Liver (tissue), 9 donors: ENCODE data around the gene TNFRSF11A. TPM values are rescaled to one million over a fixed set of nuclear protein-coding genes. Genes with fewer than 3 reads are reported as not detected.

Experiments
- DNase-seq: peaks from one replicate; pipeline ENCODE4 v3.0.0-alpha.2; 2017; ENCODE audit warnings: low spot score
- H3K27ac ChIP-seq, 2 donors: one replicate each; pipeline ENCODE4 v1.7.0; 2013; ENCODE audit warnings: inconsistent platforms in 2 of 2, low read length in 2 of 2, control low read depth in 1 of 2, low read depth in 1 of 2, mild to moderate bottlenecking in 1 of 2
- H3K27me3 ChIP-seq, 4 donors: one replicate each; pipeline versions ENCODE4 v1.6.1 to v1.7.0; 2013; ENCODE audit warnings: low read length in 3 of 4, inconsistent platforms in 1 of 4, mild to moderate bottlenecking in 1 of 4, moderate library complexity in 1 of 4; ENCODE audit not compliant: control insufficient read depth in 4 of 4, insufficient read depth in 4 of 4
- H3K36me3 ChIP-seq, 4 donors: one replicate each; pipeline versions ENCODE4 v1.6.1 to v1.7.0; 2013; ENCODE audit warnings: low read length in 3 of 4, mild to moderate bottlenecking in 3 of 4, low read depth in 1 of 4, moderate library complexity in 1 of 4; ENCODE audit not compliant: control insufficient read depth in 4 of 4, insufficient read depth in 3 of 4
- H3K4me1 ChIP-seq, 4 donors: one replicate each; pipeline versions ENCODE4 v1.6.1 to v1.7.0; 2013; ENCODE audit warnings: low read length in 3 of 4, mild to moderate bottlenecking in 3 of 4, moderate library complexity in 1 of 4; ENCODE audit not compliant: control insufficient read depth in 4 of 4, insufficient read depth in 4 of 4
- H3K4me3 ChIP-seq, 3 donors: one replicate each; pipeline versions ENCODE4 v1.6.1 to v1.7.0; 2013; ENCODE audit warnings: low read length in 3 of 3, control low read depth in 1 of 3, low read depth in 1 of 3, mild to moderate bottlenecking in 1 of 3
- H3K9ac ChIP-seq, 2 donors: one replicate each; pipeline ENCODE4 v1.7.0; 2013; ENCODE audit warnings: low read length in 2 of 2, mild to moderate bottlenecking in 2 of 2, moderate library complexity in 2 of 2, control low read depth in 1 of 2, low read depth in 1 of 2
- H3K9me3 ChIP-seq, 4 donors: one replicate each; pipeline versions ENCODE4 v1.6.1 to v1.7.0; 2013; ENCODE audit warnings: low read length in 3 of 4; ENCODE audit not compliant: control insufficient read depth in 4 of 4
- CTCF ChIP-seq: fragments of 150-350 bp; IDR thresholded peaks from 2 replicates; pipeline ENCODE4 v1.5.1; 2017; ENCODE audit warnings: improper control_type of control experiment, low read depth, low read length; ENCODE audit not compliant: missing input control
- EGR1 ChIP-seq, 2 donors: IDR thresholded peaks; 2 replicates each; pipeline ENCODE4 v1.6.1; 2016 to 2018; ENCODE audit warnings: antibody characterized with exemption in 2 of 2, low read depth in 2 of 2
- FOXA1 ChIP-seq: IDR thresholded peaks from 2 replicates; pipeline ENCODE4 v1.6.1; 2016; ENCODE audit warnings: antibody characterized with exemption
- GABPA ChIP-seq, 2 donors: IDR thresholded peaks in 1 of 2; conservative IDR thresholded peaks in 1 of 2; 2 replicates each; pipeline ENCODE4 v1.6.1; 2016; ENCODE audit warnings: antibody characterized with exemption in 2 of 2, mild to moderate bottlenecking in 1 of 2, moderate library complexity in 1 of 2
- HNF4G ChIP-seq: IDR thresholded peaks from 2 replicates; pipeline ENCODE4 v1.6.1; 2016; ENCODE audit warnings: antibody characterized with exemption
- JUND ChIP-seq, 2 donors: IDR thresholded peaks; 2 replicates each; pipeline ENCODE4 v1.6.1; 2016; ENCODE audit warnings: antibody characterized with exemption in 2 of 2
- NR2F2 ChIP-seq: IDR thresholded peaks from 2 replicates; pipeline ENCODE4 v1.6.1; 2016; ENCODE audit warnings: antibody characterized with exemption
- RXRA ChIP-seq, 2 donors: IDR thresholded peaks; 2 replicates each; pipeline ENCODE4 v1.6.1; 2017 to 2018; ENCODE audit warnings: antibody characterized with exemption in 2 of 2, mild to moderate bottlenecking in 1 of 2
- SP1 ChIP-seq: IDR thresholded peaks from 2 replicates; pipeline ENCODE4 v1.6.1; 2018; ENCODE audit warnings: antibody characterized with exemption, mild to moderate bottlenecking
- TAF1 ChIP-seq: conservative IDR thresholded peaks from 2 replicates; pipeline ENCODE4 v1.6.1; 2016; ENCODE audit warnings: antibody characterized with exemption, mild to moderate bottlenecking
- YY1 ChIP-seq: IDR thresholded peaks from 2 replicates; pipeline ENCODE4 v1.6.1; 2016; ENCODE audit warnings: antibody characterized with exemption, mild to moderate bottlenecking
- WGBS: extraction: QIAGEN DNeasy Blood & Tissue Kit; methylation state at CpG from one replicate; pipeline ENCODE4 v1.1.7; 2013; 5-methylcytosine and 5-hydroxymethylcytosine counted together
- polyA plus RNA-seq, 2 donors: library from polyadenylated mRNA; stranded (reverse) in 1 of 2; unstranded in 1 of 2; fragments of 200-250 nt in 1 of 2; fragments of >200 nt in 1 of 2; fragmentation: Nextera tagmentation in 1 of 2; extraction: Ambion mirVana in 1 of 2; gene quantifications; one replicate each; pipeline versions ENCODE4 v1.2.1 to v1.2.3, GENCODE V29; 2013 to 2015
- total RNA-seq, 2 donors: library from RNA; depleted of rRNA; stranded (reverse); fragments of >200 nt; gene quantifications; one replicate each; pipeline ENCODE4 v1.2.3, GENCODE V29; 2014
- TF ChIP-seq, protein P1 (sequence below): IDR thresholded peaks from 2 replicates; pipeline ENCODE4 v1.6.1; 2016; ENCODE audit warnings: antibody characterized with exemption
- TF ChIP-seq, protein P2 (sequence below): IDR thresholded peaks from 2 replicates; pipeline ENCODE4 v1.6.1; 2016; ENCODE audit warnings: antibody characterized with exemption
- donor health status: healthy.
- donor health status: healthy.
- donor health status: healthy.
- donor health status: healthy.
- donor health status: healthy.

TNFRSF11A gene
- total and polyA plus RNA-seq, 4 donors: 0.32 to 1.8 (median 0.90) TPM

GRCh38 chr18:62386601-62387000, 61.5 kb downstream of the TNFRSF11A start:
- 86% methylated on average over 4 of the region's 4 CpGs for WGBS
- no peak overlapping the region for H3K4me3 ChIP-seq
- H3K27ac ChIP-seq: no peak overlapping the region
- H3K9me3 ChIP-seq: no peaks in the 10 kb centered on the region
- no peak for DNase-seq
- TF ChIP-seq FOXA1: no peak
- no peak for TF ChIP-seq TAF1
- TF ChIP-seq GABPA (IDR thresholded peaks at IDR 0.05 in 1 of 2, conservative IDR thresholded peaks at IDR 0.05 in 1 of 2): no peak
- TF ChIP-seq EGR1 (IDR thresholded peaks at IDR 0.05; ENCODE audit: low read depth in 2 of 2): no peak
- peaks cover 0 to 3% (median 0%) of the 10 kb centered on the region in 4 donors for H3K4me1 ChIP-seq
- H3K9ac ChIP-seq: no peak overlapping the region
- no peaks in the 10 kb centered on the region for H3K27me3 ChIP-seq
- no peaks in the 10 kb centered on the region for H3K36me3 ChIP-seq

GRCh38 chr18:62387257-62387656, 62.1 kb downstream of the TNFRSF11A start:
- Histone ChIP-seq H3K27me3 (no peaks in the 10 kb centered on the region), H3K9me3 (no peaks in the 10 kb centered on the region), H3K36me3 (no peaks in the 10 kb centered on the region), H3K4me3 (no peak overlapping the region), H3K9ac (no peak overlapping the region), H3K27ac (no peak overlapping the region), H3K4me1 (peaks cover 0 to 3% (median 0%) of the 10 kb centered on the region in 4 donors)
- no peak for DNase-seq
- no peak for TF ChIP-seq RXRA (IDR thresholded peaks at IDR 0.05)
- TF ChIP-seq, protein P1, sequence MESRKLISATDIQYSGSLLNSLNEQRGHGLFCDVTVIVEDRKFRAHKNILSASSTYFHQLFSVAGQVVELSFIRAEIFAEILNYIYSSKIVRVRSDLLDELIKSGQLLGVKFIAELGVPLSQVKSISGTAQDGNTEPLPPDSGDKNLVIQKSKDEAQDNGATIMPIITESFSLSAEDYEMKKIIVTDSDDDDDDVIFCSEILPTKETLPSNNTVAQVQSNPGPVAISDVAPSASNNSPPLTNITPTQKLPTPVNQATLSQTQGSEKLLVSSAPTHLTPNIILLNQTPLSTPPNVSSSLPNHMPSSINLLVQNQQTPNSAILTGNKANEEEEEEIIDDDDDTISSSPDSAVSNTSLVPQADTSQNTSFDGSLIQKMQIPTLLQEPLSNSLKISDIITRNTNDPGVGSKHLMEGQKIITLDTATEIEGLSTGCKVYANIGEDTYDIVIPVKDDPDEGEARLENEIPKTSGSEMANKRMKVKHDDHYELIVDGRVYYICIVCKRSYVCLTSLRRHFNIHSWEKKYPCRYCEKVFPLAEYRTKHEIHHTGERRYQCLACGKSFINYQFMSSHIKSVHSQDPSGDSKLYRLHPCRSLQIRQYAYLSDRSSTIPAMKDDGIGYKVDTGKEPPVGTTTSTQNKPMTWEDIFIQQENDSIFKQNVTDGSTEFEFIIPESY: no peak
- 82% methylated on average over 2 of the region's 2 CpGs for WGBS

GRCh38 chr18:62388855-62389760, 64.0 kb downstream of the TNFRSF11A start:
- WGBS: 91% methylated on average over 16 of the region's 16 CpGs
- Histone ChIP-seq H3K9me3 (no peaks in the 10 kb centered on the region), H3K4me3 (no peak overlapping the region), H3K36me3 (no peaks in the 10 kb centered on the region), H3K9ac (no peak overlapping the region), H3K27me3 (no peaks in the 10 kb centered on the region), H3K4me1 (peaks cover 0 to 3% (median 0%) of the 10 kb centered on the region in 4 donors), H3K27ac (no peak overlapping the region)
- TF ChIP-seq CTCF (no peak), TAF1 (no peak), HNF4G (no peak), JUND (IDR thresholded peaks at IDR 0.05) (no peak), GABPA (IDR thresholded peaks at IDR 0.05 in 1 of 2, conservative IDR thresholded peaks at IDR 0.05 in 1 of 2) (no peak), NR2F2 (no peak), RXRA (IDR thresholded peaks at IDR 0.05) (no peak), YY1 (no peak), FOXA1 (no peak), EGR1 (IDR thresholded peaks at IDR 0.05; ENCODE audit: low read depth in 2 of 2) (no peak), SP1 (no peak)
- TF ChIP-seq, protein P1: no peak
- TF ChIP-seq, protein P2, sequence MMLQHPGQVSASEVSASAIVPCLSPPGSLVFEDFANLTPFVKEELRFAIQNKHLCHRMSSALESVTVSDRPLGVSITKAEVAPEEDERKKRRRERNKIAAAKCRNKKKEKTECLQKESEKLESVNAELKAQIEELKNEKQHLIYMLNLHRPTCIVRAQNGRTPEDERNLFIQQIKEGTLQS: no peak
- no peak for DNase-seq
